ENCODE data around the gene LDLRAD3. TPM values are rescaled to one million over a fixed set of nuclear protein-coding genes. Genes with fewer than 3 reads are reported as not detected.
A peak's percentile ranks its signal among the peaks of the same experiment; 100 is the strongest.

LDLRAD3 gene
- total RNA-seq, 1 experiment from 2014 or later = 12.1 TPM

DNA sequence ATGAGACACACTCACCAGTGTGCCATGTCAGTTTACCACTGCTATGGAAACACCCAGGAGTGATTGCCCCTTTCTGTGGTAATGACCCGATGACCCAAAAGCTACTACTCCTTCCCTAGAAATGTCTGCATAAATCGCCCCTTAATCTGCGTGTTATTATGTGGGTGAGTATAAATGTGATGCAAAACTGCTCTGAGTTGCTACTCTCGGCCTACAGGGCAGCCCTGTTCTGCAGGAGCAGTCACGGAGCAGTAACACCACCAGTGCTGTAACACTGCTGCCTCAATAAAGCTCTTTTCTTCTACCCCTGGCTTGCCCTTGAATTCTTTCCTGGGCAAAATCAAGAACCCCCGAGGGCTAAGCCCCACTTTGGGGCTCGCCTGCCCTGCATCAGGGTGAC lies 9.6 kb upstream of the LDLRAD3 start:
- H3K4me2 ChIP-seq (ENCODE audit: insufficient read depth, insufficient read length, low read length) = no peak overlapping the region
- no peak overlapping the region for H2AFZ ChIP-seq (ENCODE audit: low read length)
- H3K18ac ChIP-seq (ENCODE audit: insufficient read length, low read depth, low read length) = no peak overlapping the region
- no peak overlapping the region for H3K56ac ChIP-seq (ENCODE audit: insufficient read length, low read depth, low read length)
- no peaks in the 10 kb centered on the region for H3K79me2 ChIP-seq (ENCODE audit: insufficient read depth, low read length)
- H3K27me3 ChIP-seq (ENCODE audit: insufficient read depth, low read length) = no peaks in the 10 kb centered on the region
- H2BK20ac ChIP-seq (ENCODE audit: low read depth, low read length, poor library complexity, severe bottlenecking) = no peak overlapping the region
- no CpG with 5 or more reads among the region's 7 CpGs for WGBS (ENCODE audit: extremely low coverage, insufficient read length, low lambda C conversion rate)
- no peak overlapping the region for H2BK5ac ChIP-seq (ENCODE audit: insufficient read length, low read length)
- no peak overlapping the region for H2BK120ac ChIP-seq (ENCODE audit: low read depth, low read length, poor library complexity, severe bottlenecking)
- H2AK5ac ChIP-seq (ENCODE audit: insufficient read length, low read length) = no peak overlapping the region
- H3K9me3 ChIP-seq (ENCODE audit: control insufficient read depth, low read depth, low read length) = no peaks in the 10 kb centered on the region
- H3K9ac ChIP-seq (ENCODE audit: extremely low read depth, insufficient read length, low read length) = no peak overlapping the region
- Mint-ChIP-seq H3K36me3 (ENCODE audit: insufficient read depth in 1 of 3, low read depth in 3 of 3) (no peaks in the 10 kb centered on the region), H3K4me1 (peaks cover 2 to 10% of the 10 kb centered on the region in 2 experiments; a peak in 3 of 4 replicates), H3K9me3 (no peaks in the 10 kb centered on the region; a peak in 1 of 5 replicates), H3K4me3 (no peak overlapping the region), H3K27ac (peak overlapping the region in 1 of 3 experiments; percentile 45; a peak in 1 of 7 replicates), H3K27me3 (ENCODE audit: low read depth) (peaks cover 3% of the 10 kb centered on the region; the same call in 1 of the 2 replicates)
- H2BK15ac ChIP-seq (ENCODE audit: low read depth, low read length) = no peak overlapping the region
- no peaks in the 10 kb centered on the region for H3K23me2 ChIP-seq (ENCODE audit: insufficient read length, low read depth, low read length, poor library complexity, severe bottlenecking)
- no peak overlapping the region for H4K91ac ChIP-seq (ENCODE audit: insufficient read length, low read depth, low read length)
- TF ChIP-seq, protein P1, sequence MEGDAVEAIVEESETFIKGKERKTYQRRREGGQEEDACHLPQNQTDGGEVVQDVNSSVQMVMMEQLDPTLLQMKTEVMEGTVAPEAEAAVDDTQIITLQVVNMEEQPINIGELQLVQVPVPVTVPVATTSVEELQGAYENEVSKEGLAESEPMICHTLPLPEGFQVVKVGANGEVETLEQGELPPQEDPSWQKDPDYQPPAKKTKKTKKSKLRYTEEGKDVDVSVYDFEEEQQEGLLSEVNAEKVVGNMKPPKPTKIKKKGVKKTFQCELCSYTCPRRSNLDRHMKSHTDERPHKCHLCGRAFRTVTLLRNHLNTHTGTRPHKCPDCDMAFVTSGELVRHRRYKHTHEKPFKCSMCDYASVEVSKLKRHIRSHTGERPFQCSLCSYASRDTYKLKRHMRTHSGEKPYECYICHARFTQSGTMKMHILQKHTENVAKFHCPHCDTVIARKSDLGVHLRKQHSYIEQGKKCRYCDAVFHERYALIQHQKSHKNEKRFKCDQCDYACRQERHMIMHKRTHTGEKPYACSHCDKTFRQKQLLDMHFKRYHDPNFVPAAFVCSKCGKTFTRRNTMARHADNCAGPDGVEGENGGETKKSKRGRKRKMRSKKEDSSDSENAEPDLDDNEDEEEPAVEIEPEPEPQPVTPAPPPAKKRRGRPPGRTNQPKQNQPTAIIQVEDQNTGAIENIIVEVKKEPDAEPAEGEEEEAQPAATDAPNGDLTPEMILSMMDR (conservative IDR thresholded peaks at IDR 0.05) = no peak
- H3K23ac ChIP-seq (ENCODE audit: insufficient read length, low read depth, low read length) = no peak overlapping the region
- H3K14ac ChIP-seq (ENCODE audit: insufficient read depth, low read length) = no peak overlapping the region
- H3K79me1 ChIP-seq (ENCODE audit: insufficient read depth, low read depth, low read length, poor library complexity, severe bottlenecking) = no peaks in the 10 kb centered on the region
- no peak overlapping the region for H3T11ph ChIP-seq (ENCODE audit: low read length)
- H4K8ac ChIP-seq (replicated peaks; ENCODE audit: insufficient read length, low read depth, low read length) = no peak overlapping the region
- no peak overlapping the region for H4K5ac ChIP-seq (ENCODE audit: insufficient read length, low read depth, low read length)
- H3K4ac ChIP-seq (ENCODE audit: low read depth, low read length) = no peak overlapping the region
- no peaks in the 10 kb centered on the region for H3K4me1 ChIP-seq (ENCODE audit: insufficient read depth, low read length)
- DNase-seq = no peak
- no peak overlapping the region for H2BK12ac ChIP-seq (ENCODE audit: insufficient read length, low read depth, low read length)
- no peaks in the 10 kb centered on the region for H4K20me1 ChIP-seq (ENCODE audit: control insufficient read depth, insufficient read depth, insufficient read length)
- no peak overlapping the region for H3K27ac ChIP-seq (ENCODE audit: insufficient read length, low read depth, low read length)
